Prostate gland (tissue), 2 donors: ENCODE data around the gene IMMP2L. TPM values are rescaled to one million over a fixed set of nuclear protein-coding genes. Genes with fewer than 3 reads are reported as not detected.

Source experiments
- DNase-seq: peaks from one replicate; pipeline ENCODE4 v3.0.0-alpha.2; 2019; ENCODE audit warnings: low spot score
- H3K27ac ChIP-seq, 2 donors: fragments of 200-600 bp; sonication (generic); 2 replicates each; pipeline ENCODE4 v1.5.1; 2017 to 2019
- H3K27me3 ChIP-seq: fragments of 200-600 bp; sonication (generic); replicated peaks from 2 replicates; pipeline ENCODE4 v1.5.1; 2019; ENCODE audit not compliant: insufficient read depth
- H3K36me3 ChIP-seq, 2 donors: fragments of 200-600 bp; sonication (generic); 1 replicate in 1 of 2; 2 replicates in 1 of 2; pipeline versions ENCODE4 v1.5.1 to v1.8.1; 2017 to 2019
- H3K4me1 ChIP-seq: fragments of 200-600 bp; sonication (generic); replicated peaks from 2 replicates; pipeline ENCODE4 v1.5.1; 2019
- H3K4me3 ChIP-seq, 2 donors: fragments of 200-600 bp; sonication (generic); 2 replicates each; pipeline ENCODE4 v1.5.1; 2017 to 2019
- H3K9me3 ChIP-seq: fragments of 200-600 bp; sonication (generic); 2 replicates; pipeline ENCODE4 v1.5.1; 2017
- CTCF ChIP-seq, 4 experiments: fragments of 200-600 bp in 2 of 4; fragments of 450-650 bp in 2 of 4; sonication (generic) in 2 of 4; IDR thresholded peaks; 1 replicate in 3 of 4; 2 replicates in 1 of 4; pipeline ENCODE4 v1.5.1; 2016 to 2019; ENCODE audit warnings: antibody characterized with exemption in 4 of 4, mild to moderate bottlenecking in 2 of 4, moderate library complexity in 2 of 4
- POLR2A ChIP-seq: fragments of 450-650 bp; IDR thresholded peaks from one replicate; pipeline ENCODE4 v1.6.1; 2016; ENCODE audit warnings: antibody characterized with exemption, mild to moderate bottlenecking
- POLR2AphosphoS5 ChIP-seq: sonication (generic); formaldehyde crosslinking; IDR thresholded peaks from one replicate; pipeline ENCODE4 v1.6.1; 2017; ENCODE audit warnings: antibody characterized with exemption
- WGBS: methylation state at CpG from one replicate; pipeline ENCODE4 v1.1.5; 2018; 5-methylcytosine and 5-hydroxymethylcytosine counted together
- intact Hi-C: fragments of 100-400 bp; cut with DNase I; formaldehyde crosslinking; loops from one replicate; pipeline ENCODE4 v1.14.2; 2022
- total RNA-seq, 2 donors: library from RNA; depleted of rRNA; stranded (reverse); fragments of >200 nt; gene quantifications; one replicate each; pipeline ENCODE4 v1.1.0, GENCODE V29; 2016

Gene IMMP2L
- total RNA-seq, 2 donors from 2014 or later = 16.9 to 20.4 TPM

DNA sequence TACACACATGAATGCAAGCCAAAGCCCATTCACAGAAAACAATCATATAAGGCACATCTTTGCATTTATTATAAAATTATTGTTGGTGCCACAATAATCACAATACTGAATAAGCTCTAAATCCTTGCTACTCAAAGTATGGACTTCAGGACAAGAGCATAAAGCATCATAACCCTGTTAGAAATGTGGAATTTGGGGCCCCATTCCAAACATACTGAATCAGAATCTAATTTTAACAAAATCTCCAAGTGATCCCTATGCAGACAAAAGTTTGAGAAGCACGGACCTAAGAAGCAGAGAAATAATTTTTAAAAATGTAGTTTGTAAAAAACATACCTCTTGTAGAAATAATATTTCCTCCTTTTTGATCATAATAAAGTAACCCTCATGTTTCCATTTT, 199.2 kb downstream of the IMMP2L start:
- H3K27me3 ChIP-seq = no peaks in the 10 kb centered on the region
- no peak for TF ChIP-seq CTCF (IDR thresholded peaks at IDR 0.05)
- no peak for TF ChIP-seq POLR2A
- TF ChIP-seq POLR2AphosphoS5 = no peak
- DNase-seq = no peak
- no peak overlapping the region for H3K27ac ChIP-seq
- H3K4me3 ChIP-seq = no peak overlapping the region
- no peaks in the 10 kb centered on the region for H3K9me3 ChIP-seq
- intact Hi-C loops = no loop called here
- H3K36me3 ChIP-seq = no peaks in the 10 kb centered on the region
- WGBS = 51% methylated on average over 1 of the region's 1 CpG
- no peaks in the 10 kb centered on the region for H3K4me1 ChIP-seq

- DNase-seq = no peak
- H3K36me3 ChIP-seq = no peaks in the 10 kb centered on the region
- no peaks in the 10 kb centered on the region for H3K27me3 ChIP-seq
- WGBS = 70% methylated on average over 2 of the region's 2 CpGs
- intact Hi-C loops = no loop called here
- TF ChIP-seq CTCF (IDR thresholded peaks at IDR 0.05) (no peak), POLR2A (no peak), POLR2AphosphoS5 (no peak)
- H3K4me1 ChIP-seq = no peaks in the 10 kb centered on the region
- no peak overlapping the region for H3K27ac ChIP-seq
- no peaks in the 10 kb centered on the region for H3K9me3 ChIP-seq
- no peak overlapping the region for H3K4me3 ChIP-seq
Observed at GRCh38 chr7:111362506-111363054, 199.7 kb downstream of the IMMP2L start.

- H3K36me3 ChIP-seq = no peaks in the 10 kb centered on the region
- intact Hi-C loops = no loop called here
- no peaks in the 10 kb centered on the region for H3K9me3 ChIP-seq
- no peak for DNase-seq
- 43% methylated on average over 4 of the region's 4 CpGs for WGBS
- H3K4me1 ChIP-seq = no peaks in the 10 kb centered on the region
- H3K27ac ChIP-seq = no peak overlapping the region
- no peaks in the 10 kb centered on the region for H3K27me3 ChIP-seq
- TF ChIP-seq CTCF (IDR thresholded peaks at IDR 0.05) = no peak
- no peak for TF ChIP-seq POLR2A
- TF ChIP-seq POLR2AphosphoS5 = no peak
- no peak overlapping the region for H3K4me3 ChIP-seq
Observed at GRCh38 chr7:111358915-111359314, 203.4 kb downstream of the IMMP2L start.

DNA sequence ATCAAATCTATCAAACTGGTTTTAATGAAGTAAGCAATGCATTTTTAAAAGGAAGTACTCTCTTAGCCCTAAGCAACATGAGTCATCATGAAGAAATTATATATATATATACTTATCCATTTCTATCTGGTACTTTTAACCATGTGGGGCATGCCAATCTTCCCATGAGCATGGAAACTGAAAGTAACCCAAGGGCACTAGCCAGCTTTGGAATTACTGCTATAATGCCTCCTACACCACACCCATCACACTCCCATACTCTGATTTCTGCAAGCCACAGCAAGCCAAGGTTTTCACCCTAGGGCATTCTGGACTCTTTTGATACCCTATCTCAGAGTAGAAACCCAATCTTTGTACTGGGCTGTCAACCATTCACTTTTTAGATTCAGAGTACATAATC, 204.6 kb downstream of the IMMP2L start:
- no peaks in the 10 kb centered on the region for H3K4me1 ChIP-seq
- intact Hi-C loops = no loop called here
- no peak for TF ChIP-seq POLR2A
- no peak for TF ChIP-seq POLR2AphosphoS5
- no peak for TF ChIP-seq CTCF (IDR thresholded peaks at IDR 0.05)
- no peak overlapping the region for H3K27ac ChIP-seq
- H3K4me3 ChIP-seq = no peak overlapping the region
- no peaks in the 10 kb centered on the region for H3K27me3 ChIP-seq
- no peaks in the 10 kb centered on the region for H3K9me3 ChIP-seq
- H3K36me3 ChIP-seq = no peaks in the 10 kb centered on the region
- no peak for DNase-seq

- intact Hi-C loops = no loop called here
- H3K27ac ChIP-seq = no peak overlapping the region
- 75% methylated on average over 3 of the region's 3 CpGs for WGBS
- no peaks in the 10 kb centered on the region for H3K9me3 ChIP-seq
- H3K27me3 ChIP-seq = no peaks in the 10 kb centered on the region
- TF ChIP-seq POLR2AphosphoS5 = no peak
- no peak for TF ChIP-seq CTCF (IDR thresholded peaks at IDR 0.05)
- H3K36me3 ChIP-seq = no peaks in the 10 kb centered on the region
- no peak for DNase-seq
- H3K4me3 ChIP-seq = no peak overlapping the region
- H3K4me1 ChIP-seq = no peaks in the 10 kb centered on the region
Observed at GRCh38 chr7:111356941-111357340, 205.4 kb downstream of the IMMP2L start.
